H1 (cell line): ENCODE data around the gene PCCA. TPM values are rescaled to one million over a fixed set of nuclear protein-coding genes. Genes with fewer than 3 reads are reported as not detected.

Experiments
- CTCF ChIA-PET: fragments of 300-600 bp; sonication (Branson Sonifier 250); formaldehyde crosslinking; loops from one replicate; lab custom pipeline; 2021; ENCODE audit not compliant: partially characterized antibody; lab: Charles Lee
- POLR2A ChIA-PET: fragments of 300-600 bp; sonication (Branson Sonifier 250); formaldehyde crosslinking; loops from one replicate; lab custom pipeline; 2021; ENCODE audit warnings: inconsistent platforms; ENCODE audit not compliant: partially characterized antibody; lab: Charles Lee
- DNase-seq, 2 experiments: peaks; one replicate each; pipeline versions ENCODE4 v3.0.0 to v3.0.0-alpha.2; 2010 to 2022; ENCODE audit warnings: low spot score in 2 of 2, low read depth in 1 of 2, mixed read lengths in 1 of 2
- FAIRE-seq: peaks from 2 replicates; lab custom pipeline; 2011; peaks lifted over from hg19 to GRCh38; lab: Jason Lieb, UNC
- H2AFZ ChIP-seq: 2 replicates; pipeline ENCODE4 v1.8.1; 2012; ENCODE audit warnings: low read length, inconsistent platforms
- H2AK5ac ChIP-seq: 2 replicates; pipeline ENCODE4 v1.6.1; 2013; ENCODE audit warnings: low read depth, low read length
- H2BK120ac ChIP-seq: replicated peaks from 2 replicates; pipeline ENCODE3; 2013; ENCODE audit warnings: low read depth, low read length, inconsistent platforms
- H2BK12ac ChIP-seq: 2 replicates; pipeline ENCODE4 v1.6.1; 2013; ENCODE audit warnings: low read depth, low read length
- H2BK15ac ChIP-seq: 2 replicates; pipeline ENCODE4 v1.6.1; 2013; ENCODE audit warnings: low read length
- H2BK20ac ChIP-seq: 2 replicates; pipeline ENCODE4 v1.6.1; 2013; ENCODE audit warnings: low read length
- H2BK5ac ChIP-seq: 2 replicates; pipeline ENCODE4 v1.6.1; 2013; ENCODE audit warnings: low read depth, low read length
- H3K14ac ChIP-seq: 2 replicates; pipeline ENCODE4 v1.6.1; 2013; ENCODE audit warnings: inconsistent platforms; ENCODE audit not compliant: insufficient read length
- H3K18ac ChIP-seq: 2 replicates; pipeline ENCODE4 v1.6.1; 2013; ENCODE audit warnings: low read length; ENCODE audit errors: extremely low read depth
- H3K23ac ChIP-seq: 2 replicates; pipeline ENCODE4 v1.6.1; 2013; ENCODE audit warnings: inconsistent platforms; ENCODE audit not compliant: insufficient read length
- H3K23me2 ChIP-seq: 2 replicates; pipeline ENCODE4 v1.6.1; 2013; ENCODE audit warnings: low read depth, low read length
- H3K27ac ChIP-seq: 2 replicates; pipeline ENCODE4 v1.6.1; 2011; ENCODE audit warnings: low read depth, low read length, inconsistent platforms
- H3K27me3 ChIP-seq, 4 experiments: replicated peaks in 1 of 4; 1 replicate in 1 of 4; 2 replicates in 3 of 4; pipeline versions ENCODE4 v1.6.1 to v1.8.1; 2011 to 2013; ENCODE audit warnings: low read length in 3 of 4, mild to moderate bottlenecking in 3 of 4, inconsistent platforms in 2 of 4, mixed read lengths in 2 of 4, moderate library complexity in 1 of 4; ENCODE audit not compliant: control insufficient read depth in 3 of 4, insufficient read depth in 3 of 4; ENCODE audit errors: extremely low read depth in 1 of 4
- H3K36me3 ChIP-seq, 4 experiments: 2 replicates each; pipeline versions ENCODE4 v1.6.1 to v1.8.1; 2011 to 2013; ENCODE audit warnings: mild to moderate bottlenecking in 4 of 4, low read length in 3 of 4, moderate library complexity in 2 of 4, control low read depth in 1 of 4, inconsistent platforms in 1 of 4; ENCODE audit not compliant: insufficient read depth in 4 of 4, control insufficient read depth in 2 of 4
- H3K4ac ChIP-seq: replicated peaks from 2 replicates; pipeline ENCODE3; 2013; ENCODE audit warnings: low read length, low read depth, mixed read lengths, inconsistent platforms; ENCODE audit not compliant: insufficient read length
- H3K4me1 ChIP-seq, 4 experiments: replicated peaks in 1 of 4; 1 replicate in 1 of 4; 2 replicates in 3 of 4; pipeline versions ENCODE4 v1.6.1 to v1.8.1; 2011 to 2013; ENCODE audit warnings: low read length in 3 of 4, inconsistent platforms in 2 of 4, mixed read lengths in 1 of 4; ENCODE audit not compliant: insufficient read depth in 4 of 4, control insufficient read depth in 3 of 4
- H3K4me2 ChIP-seq, 2 experiments: 2 replicates each; pipeline versions ENCODE4 v1.6.1 to v1.8.1; 2011 to 2013; ENCODE audit warnings: low read depth in 2 of 2, low read length in 2 of 2, control low read depth in 1 of 2, inconsistent platforms in 1 of 2, mild to moderate bottlenecking in 1 of 2; ENCODE audit not compliant: insufficient read depth in 1 of 2
- H3K4me3 ChIP-seq, 4 experiments: fragments of 200-600, 300-600 bp in 1 of 4; sonication (generic), shearing (Covaris generic), sonication (Bioruptor Twin) in 1 of 4; 2 replicates each; pipeline versions ENCODE4 v1.5.1 to v1.8.1; 2011 to 2016; ENCODE audit warnings: low read length in 4 of 4, low read depth in 3 of 4, control low read depth in 2 of 4, inconsistent platforms in 2 of 4, mild to moderate bottlenecking in 2 of 4, mixed read lengths in 1 of 4, moderate library complexity in 1 of 4; ENCODE audit not compliant: insufficient read depth in 2 of 4; ENCODE audit errors: extremely low read depth in 1 of 4
- H3K56ac ChIP-seq: replicated peaks from 2 replicates; pipeline ENCODE3; 2013; ENCODE audit warnings: low read depth, mild to moderate bottlenecking, mixed read lengths, low read length, inconsistent platforms; ENCODE audit not compliant: insufficient read length
- H3K79me1 ChIP-seq: 2 replicates; pipeline ENCODE4 v1.6.1; 2013; ENCODE audit warnings: low read depth, low read length, control low read depth
- H3K79me2 ChIP-seq, 2 experiments: 2 replicates each; pipeline versions ENCODE4 v1.6.1 to v1.8.1; 2012 to 2013; ENCODE audit warnings: low read length in 2 of 2, mild to moderate bottlenecking in 2 of 2, inconsistent platforms in 1 of 2; ENCODE audit not compliant: insufficient read depth in 2 of 2, control insufficient read depth in 1 of 2
- H3K9ac ChIP-seq, 4 experiments: replicated peaks in 1 of 4; 1 replicate in 1 of 4; 2 replicates in 3 of 4; pipeline versions ENCODE4 v1.6.1 to v1.8.1; 2011 to 2013; ENCODE audit warnings: low read depth in 3 of 4, low read length in 3 of 4, control low read depth in 2 of 4, mild to moderate bottlenecking in 2 of 4, moderate library complexity in 2 of 4, inconsistent platforms in 1 of 4; ENCODE audit errors: extremely low read depth in 1 of 4
- H3K9me3 ChIP-seq, 2 experiments: 2 replicates each; pipeline versions ENCODE4 v1.6.1 to v1.8.1; 2012 to 2013; ENCODE audit warnings: mild to moderate bottlenecking in 2 of 2, moderate library complexity in 2 of 2, control low read depth in 1 of 2, inconsistent platforms in 1 of 2, low read depth in 1 of 2, low read length in 1 of 2, mixed read lengths in 1 of 2; ENCODE audit not compliant: insufficient read depth in 2 of 2
- H4K20me1 ChIP-seq, 2 experiments: replicated peaks in 1 of 2; 2 replicates each; pipeline versions ENCODE3 to v1.8.1; 2011 to 2013; ENCODE audit warnings: inconsistent platforms in 2 of 2, low read length in 2 of 2, mild to moderate bottlenecking in 1 of 2; ENCODE audit not compliant: insufficient read depth in 2 of 2, control insufficient read depth in 1 of 2
- H4K5ac ChIP-seq: 2 replicates; pipeline ENCODE4 v1.6.1; 2013; ENCODE audit warnings: low read length, low read depth, mixed read lengths, inconsistent platforms; ENCODE audit not compliant: insufficient read length
- H4K8ac ChIP-seq: 2 replicates; pipeline ENCODE4 v1.8.0; 2013; ENCODE audit warnings: mild to moderate bottlenecking, moderate library complexity, low read length, inconsistent platforms; ENCODE audit not compliant: insufficient read depth; ENCODE audit errors: extremely low read depth
- H4K91ac ChIP-seq: replicated peaks from 2 replicates; pipeline ENCODE3; 2013; ENCODE audit warnings: low read length, mixed read lengths, inconsistent platforms; ENCODE audit not compliant: insufficient read length
- CREB1 ChIP-seq: IDR thresholded peaks from 2 replicates; pipeline ENCODE4 v1.6.1; 2012; ENCODE audit warnings: inconsistent platforms
- EZH2 ChIP-seq: fragments of 200-600 bp; sonication (generic); IDR thresholded peaks from 2 replicates; pipeline ENCODE4 v1.7.1; 2012; ENCODE audit warnings: low read depth, mild to moderate bottlenecking, moderate library complexity, low read length, inconsistent platforms; ENCODE audit not compliant: severe bottlenecking
- POLR2A ChIP-seq, 2 experiments: IDR thresholded peaks; 1 replicate in 1 of 2; 2 replicates in 1 of 2; pipeline ENCODE4 v1.6.1; 2011; ENCODE audit warnings: low read depth in 2 of 2, low read length in 2 of 2, mild to moderate bottlenecking in 2 of 2; ENCODE audit errors: control extremely low read depth in 1 of 2
- RXRA ChIP-seq: IDR thresholded peaks from 2 replicates; pipeline ENCODE4 v1.6.1; 2011; ENCODE audit warnings: low read depth, mild to moderate bottlenecking, low read length, moderate library complexity; ENCODE audit not compliant: insufficient read depth
- SIRT6 ChIP-seq: IDR thresholded peaks from one replicate; pipeline ENCODE4 v1.7.1; 2012; ENCODE audit warnings: low read length, inconsistent platforms
- WGBS, 2 experiments: shearing (Covaris generic) in 1 of 2; methylation state at CpG; one replicate each; pipeline versions ENCODE4 v1.1.6 to v1.1.7; 2013 to 2015; ENCODE audit warnings: low lambda C conversion rate in 2 of 2, mixed read lengths in 2 of 2, inconsistent platforms in 1 of 2, low coverage in 1 of 2, missing lambda C conversion rate in 1 of 2; ENCODE audit not compliant: insufficient replicate concordance in 2 of 2, insufficient coverage in 1 of 2, insufficient read length in 1 of 2; ENCODE audit errors: extremely low coverage in 1 of 2, missing lambda C conversion rate in 1 of 2; 5-methylcytosine and 5-hydroxymethylcytosine counted together
- polyA plus RNA-seq, 7 experiments: library from polyadenylated mRNA; depleted of rRNA in 3 of 7; stranded (reverse) in 5 of 7; unstranded in 2 of 7; fragments of >200 nt in 5 of 7; fragments of 200-250 nt in 2 of 7; gene quantifications; 1 replicate in 5 of 7; 2 replicates in 1 of 7; 4 replicates in 1 of 7; pipeline versions ENCODE4 v1.2.1 to v1.2.3, GENCODE V29; 2011 to 2013; ENCODE audit warnings: missing spikeins in 2 of 7, mixed read lengths in 2 of 7
- total RNA-seq: library from RNA; stranded (reverse); fragmentation: NEBNext Ultra II Directional; extraction: Animal tissue kit (Norgen Biotek cat#: 25700); gene quantifications from 2 replicates; pipeline ENCODE4 v1.2.1, GENCODE V29; 2021

The PCCA gene
- total and polyA plus RNA-seq, 2 of the 8 experiments (the other 6 are each of a cell fraction or from before 2014, with no cell fraction given): 18.4 to 49.8 TPM

DNA sequence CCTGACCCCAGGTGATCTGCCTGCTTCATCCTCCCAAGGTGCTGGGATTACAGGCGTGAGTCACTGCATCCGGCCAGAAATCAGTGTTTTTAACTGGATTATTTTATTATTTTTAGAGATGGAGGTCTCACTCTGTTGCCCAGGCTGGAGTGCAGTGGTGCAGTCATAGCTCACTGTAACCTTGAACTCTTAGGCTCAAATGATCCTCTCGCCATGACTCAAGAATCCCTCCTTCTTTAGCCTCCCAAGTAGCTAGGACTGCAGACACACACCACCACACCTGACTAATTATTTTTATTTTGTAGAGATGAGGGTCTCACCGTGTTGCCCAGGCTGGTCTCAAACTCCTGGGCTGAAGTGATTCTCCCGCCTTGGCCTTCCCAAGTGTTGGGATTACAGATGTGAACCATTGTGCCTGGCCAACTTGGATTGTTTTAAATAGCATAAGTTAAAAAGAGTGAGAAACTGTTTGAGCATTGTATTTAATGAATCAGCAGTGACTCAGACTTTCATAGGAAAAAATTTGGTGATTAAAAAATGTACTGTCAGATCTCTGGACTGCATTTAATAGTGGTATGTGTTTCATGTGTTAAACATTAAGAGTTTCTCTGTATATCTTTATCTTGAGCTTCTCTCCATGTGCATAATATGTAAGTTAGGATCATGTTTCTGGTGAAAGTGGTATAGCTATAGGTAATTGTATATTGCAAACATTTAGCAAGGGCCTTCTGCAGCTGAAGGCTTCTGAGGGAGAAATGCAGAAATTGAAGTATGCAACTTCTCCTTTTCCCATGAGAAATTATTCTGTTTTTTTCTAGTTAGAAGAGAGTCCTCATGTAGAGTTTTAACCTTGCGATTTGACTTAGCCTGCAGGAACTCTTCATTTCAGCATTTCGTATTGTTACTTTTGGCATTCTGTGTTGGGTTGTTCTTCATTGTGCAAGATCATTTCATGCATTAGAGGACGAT, 121.2 kb downstream of the PCCA start:
- H3K4me2 ChIP-seq: no peak overlapping the region
- no peak overlapping the region for H2BK20ac ChIP-seq
- H3K23me2 ChIP-seq: no peaks in the 10 kb centered on the region
- no peaks in the 10 kb centered on the region for H3K27me3 ChIP-seq
- FAIRE-seq: no peak
- WGBS, 2 experiments: 90% methylated on average over 8 of the region's 8 CpGs; no CpG with 5 or more reads in 1 of the 2 experiments
- no peak for DNase-seq
- H4K8ac ChIP-seq: no peak overlapping the region
- H3K36me3 ChIP-seq: peaks cover 0 to 7% (median 2%) of the 10 kb centered on the region in 4 experiments; a peak in 5 of 8 replicates
- H3K79me2 ChIP-seq: peaks cover 0 to 5% of the 10 kb centered on the region in 2 experiments; a peak in 1 of 4 replicates
- H2AFZ ChIP-seq: no peak overlapping the region
- no peaks in the 10 kb centered on the region for H3K4me1 ChIP-seq
- TF ChIP-seq SIRT6: no peak
- TF ChIP-seq EZH2: no peak
- no peak for TF ChIP-seq CREB1
- TF ChIP-seq RXRA: no peak
- TF ChIP-seq POLR2A (IDR thresholded peaks at IDR 0.05; ENCODE audit: control extremely low read depth in 1 of 2, low read depth in 2 of 2, low read length in 2 of 2): no peak
- TF ChIP-seq, all 59 proteins: peak for 0
- Histone ChIP-seq H2AK5ac (no peak overlapping the region), H3K79me1 (no peaks in the 10 kb centered on the region), H4K5ac (no peak overlapping the region), H4K20me1 (no peaks in the 10 kb centered on the region), H3K9me3 (no peaks in the 10 kb centered on the region), H3K9ac (no peak overlapping the region), H2BK15ac (no peak overlapping the region), H3K18ac (no peak overlapping the region), H2BK5ac (no peak overlapping the region), H3K14ac (no peak overlapping the region), H3K23ac (no peak overlapping the region), H3K27ac (no peak overlapping the region), H3K4ac (no peak overlapping the region), H3K4me3 (no peak overlapping the region), H3K56ac (no peak overlapping the region), H4K91ac (no peak overlapping the region), H2BK12ac (no peak overlapping the region), H2BK120ac (no peak overlapping the region)
- CTCF ChIA-PET: interaction anchor here (0.8 kb wide), 1 partner anchor 10 kb away, joined by 3 read pairs; no protein-coding TSS in a partner anchor
- POLR2A ChIA-PET: interaction anchor here (1.1 to 1.6 kb wide), 2 partner anchors 10 to 254 kb away, joined by 3 to 4 read pairs; no protein-coding TSS in a partner anchor
